PFSK-1 (cell line): ENCODE results near the gene NELFCD.

Source experiments
- FOXP2 ChIP-seq: optimal IDR thresholded peaks from 2 replicates; pipeline ENCODE3; 2011; ENCODE audit warnings: borderline replicate concordance, control low read depth, inconsistent platforms; ENCODE audit not compliant: insufficient read depth; ENCODE audit errors: extremely low read length, extremely low read depth
- POLR2AphosphoS5 ChIP-seq: IDR thresholded peaks from 2 replicates; pipeline ENCODE4 v1.6.1; 2012; ENCODE audit warnings: low read depth, mild to moderate bottlenecking, control low read depth, low read length, moderate library complexity
- SIN3A ChIP-seq: IDR thresholded peaks from 2 replicates; pipeline ENCODE4 v1.6.1; 2012; ENCODE audit warnings: mild to moderate bottlenecking, low read length, moderate library complexity, borderline replicate concordance; ENCODE audit not compliant: insufficient read depth
- TAF1 ChIP-seq: IDR thresholded peaks from 2 replicates; pipeline ENCODE4 v1.6.1; 2012; ENCODE audit warnings: low read length, control low read depth, borderline replicate concordance; ENCODE audit not compliant: insufficient read depth
- TF ChIP-seq, protein P1 (sequence below), 2 experiments: IDR thresholded peaks; 2 replicates each; pipeline versions ENCODE4 v1.6.1 to v1.8.0; 2011 to 2012; ENCODE audit warnings: low read depth in 2 of 2, low read length in 2 of 2, control low read depth in 1 of 2, inconsistent platforms in 1 of 2, mild to moderate bottlenecking in 1 of 2, moderate library complexity in 1 of 2; ENCODE audit not compliant: insufficient read depth in 1 of 2

DNA sequence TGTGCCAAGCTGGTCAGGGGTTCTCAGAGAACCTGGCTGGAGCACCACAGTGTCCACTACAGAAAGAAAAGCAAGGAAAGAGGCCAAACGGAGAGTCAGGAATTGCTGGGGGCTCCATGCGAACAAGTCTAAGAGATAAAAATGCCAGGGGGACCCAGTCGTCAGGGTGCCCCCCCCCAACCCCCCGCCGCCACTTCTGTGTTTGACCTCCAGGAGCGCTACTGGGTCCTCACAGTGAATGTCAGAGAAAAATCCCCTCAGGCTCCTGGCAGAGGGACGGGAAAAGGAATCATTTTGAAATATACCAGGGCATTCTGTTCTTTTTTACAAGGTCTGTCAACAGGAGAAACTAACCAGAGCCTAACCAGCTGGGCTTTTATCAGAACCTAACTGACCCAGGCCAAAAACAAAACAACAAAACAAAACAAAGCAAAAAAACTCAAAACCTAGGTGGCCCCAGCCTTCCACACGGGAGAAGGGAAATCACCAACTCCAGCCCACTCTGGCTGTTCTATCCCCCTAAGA is 17.9 kb upstream of the NELFCD start:
- TF ChIP-seq SIN3A = no peak
- TF ChIP-seq POLR2AphosphoS5 = no peak
- TF ChIP-seq, protein P1, sequence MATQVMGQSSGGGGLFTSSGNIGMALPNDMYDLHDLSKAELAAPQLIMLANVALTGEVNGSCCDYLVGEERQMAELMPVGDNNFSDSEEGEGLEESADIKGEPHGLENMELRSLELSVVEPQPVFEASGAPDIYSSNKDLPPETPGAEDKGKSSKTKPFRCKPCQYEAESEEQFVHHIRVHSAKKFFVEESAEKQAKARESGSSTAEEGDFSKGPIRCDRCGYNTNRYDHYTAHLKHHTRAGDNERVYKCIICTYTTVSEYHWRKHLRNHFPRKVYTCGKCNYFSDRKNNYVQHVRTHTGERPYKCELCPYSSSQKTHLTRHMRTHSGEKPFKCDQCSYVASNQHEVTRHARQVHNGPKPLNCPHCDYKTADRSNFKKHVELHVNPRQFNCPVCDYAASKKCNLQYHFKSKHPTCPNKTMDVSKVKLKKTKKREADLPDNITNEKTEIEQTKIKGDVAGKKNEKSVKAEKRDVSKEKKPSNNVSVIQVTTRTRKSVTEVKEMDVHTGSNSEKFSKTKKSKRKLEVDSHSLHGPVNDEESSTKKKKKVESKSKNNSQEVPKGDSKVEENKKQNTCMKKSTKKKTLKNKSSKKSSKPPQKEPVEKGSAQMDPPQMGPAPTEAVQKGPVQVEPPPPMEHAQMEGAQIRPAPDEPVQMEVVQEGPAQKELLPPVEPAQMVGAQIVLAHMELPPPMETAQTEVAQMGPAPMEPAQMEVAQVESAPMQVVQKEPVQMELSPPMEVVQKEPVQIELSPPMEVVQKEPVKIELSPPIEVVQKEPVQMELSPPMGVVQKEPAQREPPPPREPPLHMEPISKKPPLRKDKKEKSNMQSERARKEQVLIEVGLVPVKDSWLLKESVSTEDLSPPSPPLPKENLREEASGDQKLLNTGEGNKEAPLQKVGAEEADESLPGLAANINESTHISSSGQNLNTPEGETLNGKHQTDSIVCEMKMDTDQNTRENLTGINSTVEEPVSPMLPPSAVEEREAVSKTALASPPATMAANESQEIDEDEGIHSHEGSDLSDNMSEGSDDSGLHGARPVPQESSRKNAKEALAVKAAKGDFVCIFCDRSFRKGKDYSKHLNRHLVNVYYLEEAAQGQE (IDR thresholded peaks at IDR 0.05; ENCODE audit: insufficient read depth in 1 of 2, low read depth in 2 of 2, low read length in 2 of 2) = no peak
- no peak for TF ChIP-seq TAF1
- no peak for TF ChIP-seq FOXP2
